Upper lobe of left lung (tissue), 4 donors: ENCODE results near the gene TAC3.

Experiments
- EP300 ChIP-seq, 4 donors: sonication (generic); formaldehyde crosslinking; IDR thresholded peaks; one replicate each; pipeline ENCODE4 v1.5.1; 2017; ENCODE audit warnings: antibody characterized with exemption in 4 of 4, control low read depth in 2 of 4
- POLR2A ChIP-seq, 4 donors: fragments of 450-650 bp; IDR thresholded peaks; one replicate each; pipeline ENCODE4 v1.5.1; 2016 to 2017; ENCODE audit warnings: antibody characterized with exemption in 4 of 4, mild to moderate bottlenecking in 2 of 4
- POLR2AphosphoS5 ChIP-seq, 2 donors: sonication (generic); formaldehyde crosslinking; IDR thresholded peaks; one replicate each; pipeline ENCODE4 v1.5.1; 2017; ENCODE audit warnings: antibody characterized with exemption in 2 of 2
- TF ChIP-seq, protein P1 (sequence below), 6 experiments: fragments of 450-650 bp in 4 of 6; fragments of 200-600 bp in 2 of 6; sonication (generic) in 2 of 6; IDR thresholded peaks; one replicate each; pipeline ENCODE4 v1.5.1; 2016 to 2019; ENCODE audit warnings: antibody characterized with exemption in 6 of 6

DNA sequence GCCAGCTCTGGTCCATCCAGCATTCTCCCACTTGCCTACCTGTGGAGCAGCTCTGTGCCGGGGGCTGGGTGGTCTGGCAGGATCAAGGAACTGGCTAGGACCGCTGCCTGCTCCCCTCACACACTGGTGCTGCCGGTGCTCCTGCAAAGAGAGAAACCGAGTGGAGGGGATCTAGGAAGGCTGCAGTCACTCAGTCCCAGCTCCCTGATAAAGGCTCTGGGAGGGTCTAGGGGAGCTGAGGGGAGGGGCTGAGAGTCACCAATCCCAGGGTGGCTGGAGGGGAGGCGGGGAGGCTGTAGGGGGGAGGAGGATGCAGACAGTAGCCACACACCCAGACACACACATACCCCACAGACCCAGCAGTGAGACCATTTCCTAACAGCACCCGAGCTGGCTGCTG lies at the start of gene TAC3:
- TF ChIP-seq POLR2A (IDR thresholded peaks at IDR 0.05) (no peak), POLR2AphosphoS5 (IDR thresholded peaks at IDR 0.05) (no peak), EP300 (IDR thresholded peaks at IDR 0.05) (no peak)
- TF ChIP-seq, protein P1, sequence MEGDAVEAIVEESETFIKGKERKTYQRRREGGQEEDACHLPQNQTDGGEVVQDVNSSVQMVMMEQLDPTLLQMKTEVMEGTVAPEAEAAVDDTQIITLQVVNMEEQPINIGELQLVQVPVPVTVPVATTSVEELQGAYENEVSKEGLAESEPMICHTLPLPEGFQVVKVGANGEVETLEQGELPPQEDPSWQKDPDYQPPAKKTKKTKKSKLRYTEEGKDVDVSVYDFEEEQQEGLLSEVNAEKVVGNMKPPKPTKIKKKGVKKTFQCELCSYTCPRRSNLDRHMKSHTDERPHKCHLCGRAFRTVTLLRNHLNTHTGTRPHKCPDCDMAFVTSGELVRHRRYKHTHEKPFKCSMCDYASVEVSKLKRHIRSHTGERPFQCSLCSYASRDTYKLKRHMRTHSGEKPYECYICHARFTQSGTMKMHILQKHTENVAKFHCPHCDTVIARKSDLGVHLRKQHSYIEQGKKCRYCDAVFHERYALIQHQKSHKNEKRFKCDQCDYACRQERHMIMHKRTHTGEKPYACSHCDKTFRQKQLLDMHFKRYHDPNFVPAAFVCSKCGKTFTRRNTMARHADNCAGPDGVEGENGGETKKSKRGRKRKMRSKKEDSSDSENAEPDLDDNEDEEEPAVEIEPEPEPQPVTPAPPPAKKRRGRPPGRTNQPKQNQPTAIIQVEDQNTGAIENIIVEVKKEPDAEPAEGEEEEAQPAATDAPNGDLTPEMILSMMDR (IDR thresholded peaks at IDR 0.05): no peak
